ENCODE measurements around the gene MAGEF1.

Gene MAGEF1, protein sequence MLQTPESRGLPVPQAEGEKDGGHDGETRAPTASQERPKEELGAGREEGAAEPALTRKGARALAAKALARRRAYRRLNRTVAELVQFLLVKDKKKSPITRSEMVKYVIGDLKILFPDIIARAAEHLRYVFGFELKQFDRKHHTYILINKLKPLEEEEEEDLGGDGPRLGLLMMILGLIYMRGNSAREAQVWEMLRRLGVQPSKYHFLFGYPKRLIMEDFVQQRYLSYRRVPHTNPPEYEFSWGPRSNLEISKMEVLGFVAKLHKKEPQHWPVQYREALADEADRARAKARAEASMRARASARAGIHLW

DNA sequence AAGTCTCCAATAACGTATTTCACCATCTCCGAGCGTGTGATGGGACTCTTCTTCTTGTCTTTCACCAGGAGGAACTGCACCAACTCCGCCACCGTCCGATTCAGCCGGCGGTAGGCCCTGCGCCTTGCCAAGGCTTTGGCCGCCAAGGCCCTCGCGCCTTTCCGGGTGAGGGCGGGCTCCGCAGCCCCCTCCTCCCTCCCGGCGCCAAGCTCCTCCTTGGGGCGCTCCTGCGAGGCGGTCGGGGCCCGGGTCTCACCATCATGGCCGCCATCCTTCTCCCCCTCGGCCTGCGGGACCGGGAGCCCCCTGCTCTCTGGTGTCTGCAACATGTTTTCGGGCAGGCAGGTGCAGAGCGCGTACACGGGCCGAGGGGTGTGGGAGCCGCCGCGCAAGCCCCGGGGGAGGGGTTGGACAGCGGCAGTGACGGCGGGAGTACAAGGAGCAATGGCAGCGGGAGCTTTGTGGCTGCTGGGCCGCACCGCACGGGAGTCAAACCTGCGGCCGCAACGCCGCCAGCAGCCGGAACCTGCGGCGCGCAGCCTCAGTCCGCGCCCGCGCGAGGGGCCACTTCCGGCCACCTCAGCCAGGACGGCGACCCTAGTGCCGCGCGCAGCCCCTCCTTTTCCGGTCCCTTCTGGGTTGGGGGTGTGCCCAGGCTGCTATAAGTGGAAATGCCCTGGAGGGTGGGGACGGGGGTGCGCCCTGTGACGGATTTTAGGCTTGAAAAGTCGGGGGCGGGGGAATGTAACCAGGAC, at the start of gene MAGEF1:
TSS of gene MAGEF1 (minus strand) at position 572 of the 755 bp plus-strand sequence. CDS start at position 329, 243 bp downstream.
- DNase-seq (ENCODE audit: low read depth), result no peak
- TF ChIP-seq, protein P1, sequence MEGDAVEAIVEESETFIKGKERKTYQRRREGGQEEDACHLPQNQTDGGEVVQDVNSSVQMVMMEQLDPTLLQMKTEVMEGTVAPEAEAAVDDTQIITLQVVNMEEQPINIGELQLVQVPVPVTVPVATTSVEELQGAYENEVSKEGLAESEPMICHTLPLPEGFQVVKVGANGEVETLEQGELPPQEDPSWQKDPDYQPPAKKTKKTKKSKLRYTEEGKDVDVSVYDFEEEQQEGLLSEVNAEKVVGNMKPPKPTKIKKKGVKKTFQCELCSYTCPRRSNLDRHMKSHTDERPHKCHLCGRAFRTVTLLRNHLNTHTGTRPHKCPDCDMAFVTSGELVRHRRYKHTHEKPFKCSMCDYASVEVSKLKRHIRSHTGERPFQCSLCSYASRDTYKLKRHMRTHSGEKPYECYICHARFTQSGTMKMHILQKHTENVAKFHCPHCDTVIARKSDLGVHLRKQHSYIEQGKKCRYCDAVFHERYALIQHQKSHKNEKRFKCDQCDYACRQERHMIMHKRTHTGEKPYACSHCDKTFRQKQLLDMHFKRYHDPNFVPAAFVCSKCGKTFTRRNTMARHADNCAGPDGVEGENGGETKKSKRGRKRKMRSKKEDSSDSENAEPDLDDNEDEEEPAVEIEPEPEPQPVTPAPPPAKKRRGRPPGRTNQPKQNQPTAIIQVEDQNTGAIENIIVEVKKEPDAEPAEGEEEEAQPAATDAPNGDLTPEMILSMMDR (IDR thresholded peaks at IDR 0.05; ENCODE audit: low read depth, low read length, missing control alignments), result no peak
- H3K4me3 ChIP-seq (ENCODE audit: low read depth, low read length), result peak within 1 kb of the TSS; percentile 93

DNA sequence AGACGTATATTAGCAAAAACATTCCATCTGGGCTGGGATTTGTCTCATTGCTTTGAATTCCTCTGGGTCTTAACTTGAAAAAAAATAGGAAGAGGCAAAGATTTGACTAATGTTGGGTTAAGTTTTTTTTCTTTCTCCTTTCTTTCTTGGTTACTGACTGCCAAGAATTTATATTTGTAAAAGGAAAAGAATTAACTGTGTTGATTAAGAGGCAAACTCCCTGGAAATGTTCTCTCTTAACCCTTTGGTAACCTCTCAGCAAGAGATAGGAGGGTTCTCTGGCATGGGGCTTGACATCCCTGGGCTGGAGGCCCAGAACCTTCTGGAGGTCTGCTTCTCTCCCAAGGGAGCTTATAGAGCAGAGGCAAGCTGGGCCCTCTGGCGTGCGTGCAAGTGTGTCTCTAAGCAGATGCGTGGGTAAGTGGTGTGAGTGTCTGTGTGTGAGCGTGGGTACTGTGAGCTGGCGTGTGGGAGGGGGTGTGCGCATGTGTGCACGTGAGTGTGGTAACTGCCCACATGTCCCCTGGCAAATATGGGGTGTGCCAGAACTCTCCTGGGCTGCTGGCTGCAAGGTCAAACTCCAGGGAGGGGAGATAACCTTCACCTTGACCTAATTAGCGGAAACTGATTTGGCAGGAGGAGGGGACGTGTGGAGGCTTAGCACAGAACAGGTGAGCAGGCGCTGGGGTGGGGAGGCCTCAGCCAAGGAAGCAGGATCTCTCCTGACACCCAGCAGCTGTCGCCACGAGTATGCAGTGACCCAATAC, 49.4 kb upstream of the MAGEF1 start:
- no peak for DNase-seq (ENCODE audit: low read depth)
- TF ChIP-seq, protein P1 (IDR thresholded peaks at IDR 0.05; ENCODE audit: low read depth, low read length, missing control alignments), result no peak
- no peak overlapping the region for H3K4me3 ChIP-seq (ENCODE audit: low read depth, low read length)

DNA sequence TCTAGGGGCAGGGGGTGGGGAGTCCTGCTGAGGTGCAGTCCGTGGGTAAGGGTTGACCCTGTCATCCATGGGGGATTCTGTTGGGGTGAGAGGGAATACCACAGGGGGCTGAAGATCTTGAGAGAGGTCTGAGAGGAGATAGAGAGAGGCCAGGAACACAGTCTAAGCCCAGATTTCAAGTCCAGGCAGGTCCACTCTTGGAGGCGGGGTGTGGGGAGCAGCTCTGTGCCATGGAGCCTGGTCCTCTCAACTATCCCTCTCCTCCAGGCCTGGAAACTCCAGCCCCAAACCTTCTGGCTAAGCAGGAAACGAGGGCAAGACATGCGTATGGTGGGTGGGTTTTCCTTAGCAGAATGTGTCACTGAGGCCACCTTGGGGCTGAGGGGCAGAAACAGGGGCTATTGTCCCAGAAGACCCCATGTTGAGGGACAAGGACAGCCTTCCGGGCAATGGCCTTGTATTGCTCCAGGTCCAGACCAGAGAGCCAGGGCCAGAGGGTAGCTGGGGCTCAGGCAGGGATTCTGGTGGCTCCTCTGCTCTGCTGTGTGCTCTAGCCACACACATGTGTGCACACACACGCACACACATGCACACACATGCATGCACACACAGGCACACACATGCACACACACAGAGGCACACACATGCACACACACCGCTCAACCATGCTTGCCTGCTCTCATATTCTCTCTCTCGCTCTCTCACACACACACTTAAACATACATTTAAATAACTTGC, 48.6 kb upstream of the MAGEF1 start:
- DNase-seq (ENCODE audit: low read depth), result no peak
- TF ChIP-seq, protein P1 (IDR thresholded peaks at IDR 0.05; ENCODE audit: low read depth, low read length, missing control alignments), result no peak
- no peak overlapping the region for H3K4me3 ChIP-seq (ENCODE audit: low read depth, low read length)

DNA sequence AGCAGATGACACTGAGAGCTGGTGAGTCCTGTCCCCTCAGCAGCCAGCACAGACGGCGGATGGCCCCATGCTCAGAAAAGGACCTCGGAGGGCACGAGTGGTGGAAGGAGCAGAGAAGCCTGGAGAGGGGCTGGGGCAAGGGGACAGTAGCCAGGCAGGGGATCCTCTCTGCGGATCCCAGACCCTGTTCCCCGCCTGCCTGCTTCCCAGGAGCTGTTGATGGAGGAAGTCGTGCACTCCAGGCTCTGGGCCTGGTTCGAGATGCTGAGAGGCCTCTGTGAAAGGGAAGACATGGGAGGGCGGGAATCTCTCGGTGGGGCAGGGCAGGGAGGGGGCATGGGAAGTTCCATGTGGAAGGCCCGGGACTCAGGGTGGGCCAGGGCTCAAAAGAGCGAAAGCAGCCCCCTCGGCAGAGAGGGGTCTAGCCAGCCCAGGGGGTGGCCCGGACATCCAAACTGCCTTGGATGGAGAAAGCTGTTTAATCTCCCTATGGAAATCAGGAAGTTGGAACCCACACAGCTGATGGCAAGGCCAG, 47.9 kb upstream of the MAGEF1 start:
- TF ChIP-seq, protein P1 (IDR thresholded peaks at IDR 0.05; ENCODE audit: low read depth, low read length, missing control alignments), result no peak
- no peak for DNase-seq (ENCODE audit: low read depth)
- H3K4me3 ChIP-seq (ENCODE audit: low read depth, low read length), result no peak overlapping the region

DNA sequence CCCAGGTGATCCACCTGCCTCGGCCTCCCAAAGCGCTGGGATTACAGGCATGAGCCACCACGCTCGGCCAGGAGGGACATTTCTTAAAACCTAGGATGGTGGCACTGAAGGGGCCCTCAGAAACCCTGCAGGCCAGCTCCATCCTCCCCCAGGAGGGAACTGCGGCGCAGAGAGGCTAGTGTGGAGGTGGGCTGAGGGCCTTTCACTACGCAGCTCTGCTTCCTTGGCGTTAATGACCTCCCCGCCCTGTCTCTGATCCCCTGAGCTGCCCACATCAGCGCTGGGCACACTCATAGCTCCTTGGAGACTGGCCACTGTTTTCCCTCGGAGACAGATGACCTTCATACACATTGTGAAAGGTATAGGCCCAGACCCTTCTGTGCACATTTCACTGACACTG, 46.2 kb upstream of the MAGEF1 start:
- no peak for DNase-seq (ENCODE audit: low read depth)
- TF ChIP-seq, protein P1 (IDR thresholded peaks at IDR 0.05; ENCODE audit: low read depth, low read length, missing control alignments), result no peak
- no peak overlapping the region for H3K4me3 ChIP-seq (ENCODE audit: low read depth, low read length)

DNA sequence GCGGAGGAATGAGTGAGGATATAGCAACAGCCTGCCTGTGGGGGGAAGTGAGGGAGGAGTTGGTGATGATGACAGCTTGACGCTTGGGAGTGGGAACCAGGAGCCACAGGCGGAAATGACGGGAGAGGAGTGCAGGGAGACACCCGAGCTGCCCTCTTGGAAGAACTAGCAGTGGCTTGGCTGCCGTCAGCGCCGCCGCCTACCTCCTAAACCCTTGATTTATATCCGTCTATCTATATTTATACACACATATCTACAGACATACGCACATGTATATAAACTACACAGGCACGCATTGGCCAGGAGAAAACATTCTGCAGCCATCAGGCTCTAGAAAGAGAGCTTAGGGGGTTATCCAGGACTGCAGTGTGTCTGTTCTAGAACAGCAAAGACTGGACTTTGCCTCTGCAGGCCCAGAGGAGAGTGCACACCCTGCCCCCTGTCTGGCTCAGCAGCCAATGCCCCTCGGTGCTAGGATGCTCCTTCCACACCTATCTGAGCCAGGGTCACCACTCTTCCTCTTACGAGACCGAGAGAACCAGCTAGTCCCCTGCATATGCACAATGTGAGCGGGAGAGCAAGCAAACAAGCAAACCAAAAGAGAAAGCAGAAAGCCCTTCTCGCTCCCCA, 45.3 kb upstream of the MAGEF1 start:
- TF ChIP-seq, protein P1 (IDR thresholded peaks at IDR 0.05; ENCODE audit: low read depth, low read length, missing control alignments), result no peak
- no peak for DNase-seq (ENCODE audit: low read depth)
- no peak overlapping the region for H3K4me3 ChIP-seq (ENCODE audit: low read depth, low read length)

All from GM12864 (cell line).